Measurements from ENCODE around the gene KIF12. TPM values are rescaled to one million over a fixed set of nuclear protein-coding genes. Genes with fewer than 3 reads are reported as not detected.

KIF12 gene
- total RNA-seq, 1 experiment from 2014 or later = 54.6 TPM

GRCh38 chr9:114096866-114097612 is 2.1 kb downstream of the KIF12 start:
- no peak for DNase-seq
- Mint-ChIP-seq H3K9me3 (ENCODE audit: unreplicated experiment) (peaks cover 7% of the 10 kb centered on the region), H3K27ac (ENCODE audit: unreplicated experiment) (no peak overlapping the region), H3K27me3 (ENCODE audit: insufficient read depth, unreplicated experiment) (no peaks in the 10 kb centered on the region), H3K4me3 (ENCODE audit: unreplicated experiment) (peak overlapping the region; percentile 94), H3K36me3 (ENCODE audit: insufficient read depth, unreplicated experiment) (peaks cover 7% of the 10 kb centered on the region), H3K4me1 (ENCODE audit: low read depth, unreplicated experiment) (peaks cover 19% of the 10 kb centered on the region)
- Histone ChIP-seq H3K4me1 (peaks cover 26% of the 10 kb centered on the region), H3K9me3 (peaks cover 3% of the 10 kb centered on the region; the same call in 1 of the 2 replicates), H3K27me3 (replicated peaks; ENCODE audit: control insufficient read depth, insufficient read depth, low read length) (no peaks in the 10 kb centered on the region), H3K4me3 (ENCODE audit: low read depth, low read length) (peak overlapping the region; percentile 55), H3K36me3 (ENCODE audit: control insufficient read depth, insufficient read depth, low read length) (peaks cover 16% of the 10 kb centered on the region)
- BruUV-seq (replicated peaks) = no TSS peak
- ChIA-PET POLR2A (no interaction called here), CTCF (no interaction called here)
- TF ChIP-seq CTCF (IDR thresholded peaks at IDR 0.05; ENCODE audit: insufficient read depth in 1 of 2, low read depth in 1 of 2, low read length in 1 of 2, severe bottlenecking in 1 of 2, unreplicated experiment in 1 of 2) = no peak
- intact Hi-C loops (cut with micrococcal nuclease; ENCODE audit: unreplicated experiment) = no loop called here

- no peaks in the 10 kb centered on the region for H3K9me3 Mint-ChIP-seq (ENCODE audit: unreplicated experiment)
- no peak for TF ChIP-seq CTCF (IDR thresholded peaks at IDR 0.05; ENCODE audit: insufficient read depth in 1 of 2, low read depth in 1 of 2, low read length in 1 of 2, severe bottlenecking in 1 of 2, unreplicated experiment in 1 of 2)
- peak overlapping the region; percentile 94 for H3K4me3 Mint-ChIP-seq (ENCODE audit: unreplicated experiment)
- no TSS peak for BruUV-seq (replicated peaks)
- ChIA-PET POLR2A (no interaction called here), CTCF (interaction anchor here (1.1 to 1.3 kb wide), 2 partner anchors 12 to 14 kb away, joined by 4 read pairs; no protein-coding TSS in a partner anchor)
- peaks cover 16% of the 10 kb centered on the region for H3K36me3 ChIP-seq (ENCODE audit: control insufficient read depth, insufficient read depth, low read length)
- intact Hi-C loops (cut with micrococcal nuclease; ENCODE audit: unreplicated experiment) = no loop called here
- no peak overlapping the region for H3K27ac Mint-ChIP-seq (ENCODE audit: unreplicated experiment)
- H3K4me1 ChIP-seq = peaks cover 26% of the 10 kb centered on the region
- H3K27me3 ChIP-seq (replicated peaks; ENCODE audit: control insufficient read depth, insufficient read depth, low read length) = no peaks in the 10 kb centered on the region
- no peak overlapping the region for H3K4me3 ChIP-seq (ENCODE audit: low read depth, low read length)
- DNase-seq = no peak
- no peaks in the 10 kb centered on the region for H3K9me3 ChIP-seq
- peaks cover 7% of the 10 kb centered on the region for H3K36me3 Mint-ChIP-seq (ENCODE audit: insufficient read depth, unreplicated experiment)
- H3K4me1 Mint-ChIP-seq (ENCODE audit: low read depth, unreplicated experiment) = peaks cover 19% of the 10 kb centered on the region
- H3K27me3 Mint-ChIP-seq (ENCODE audit: insufficient read depth, unreplicated experiment) = no peaks in the 10 kb centered on the region
These were observed 3.0 kb downstream of the KIF12 start for GRCh38 chr9:114096041-114096511.

- H3K9me3 ChIP-seq = no peaks in the 10 kb centered on the region
- intact Hi-C loops (cut with micrococcal nuclease; ENCODE audit: unreplicated experiment) = no loop called here
- H3K36me3 ChIP-seq (ENCODE audit: control insufficient read depth, insufficient read depth, low read length) = peaks cover 16% of the 10 kb centered on the region
- DNase-seq = no peak
- Mint-ChIP-seq H3K27me3 (ENCODE audit: insufficient read depth, unreplicated experiment) (no peaks in the 10 kb centered on the region), H3K4me1 (ENCODE audit: low read depth, unreplicated experiment) (peaks cover 18% of the 10 kb centered on the region), H3K4me3 (ENCODE audit: unreplicated experiment) (no peak overlapping the region), H3K36me3 (ENCODE audit: insufficient read depth, unreplicated experiment) (peaks cover 17% of the 10 kb centered on the region), H3K9me3 (ENCODE audit: unreplicated experiment) (no peaks in the 10 kb centered on the region), H3K27ac (ENCODE audit: unreplicated experiment) (no peak overlapping the region)
- POLR2A ChIA-PET = no interaction called here
- BruUV-seq (replicated peaks) = no TSS peak
- CTCF ChIA-PET = interaction anchor here (2.3 kb wide), 1 partner anchor 13 kb away, joined by 5 read pairs; no protein-coding TSS in a partner anchor
- no peaks in the 10 kb centered on the region for H3K27me3 ChIP-seq (replicated peaks; ENCODE audit: control insufficient read depth, insufficient read depth, low read length)
- H3K4me3 ChIP-seq (ENCODE audit: low read depth, low read length) = no peak overlapping the region
- no peak for TF ChIP-seq CTCF (IDR thresholded peaks at IDR 0.05; ENCODE audit: insufficient read depth in 1 of 2, low read depth in 1 of 2, low read length in 1 of 2, severe bottlenecking in 1 of 2, unreplicated experiment in 1 of 2)
- peaks cover 18% of the 10 kb centered on the region for H3K4me1 ChIP-seq
These were observed 4.1 kb downstream of the KIF12 start for GRCh38 chr9:114094971-114095370.
